NCI-H187 (cell line): Measurements from ENCODE around the gene LSM12.
A peak's percentile ranks its signal among the peaks of the same experiment; 100 is the strongest.
"Not testable (repeated sequence)": the region's sequence is repeated elsewhere in the genome, so short reads cannot be mapped to it uniquely, and the experiment has no call there.

Experiments used
- DNase-seq, 2 experiments: peaks; one replicate each; lab custom pipeline; 2025; lab: John Stamatoyannopoulos, UW

LSM12 gene

DNA sequence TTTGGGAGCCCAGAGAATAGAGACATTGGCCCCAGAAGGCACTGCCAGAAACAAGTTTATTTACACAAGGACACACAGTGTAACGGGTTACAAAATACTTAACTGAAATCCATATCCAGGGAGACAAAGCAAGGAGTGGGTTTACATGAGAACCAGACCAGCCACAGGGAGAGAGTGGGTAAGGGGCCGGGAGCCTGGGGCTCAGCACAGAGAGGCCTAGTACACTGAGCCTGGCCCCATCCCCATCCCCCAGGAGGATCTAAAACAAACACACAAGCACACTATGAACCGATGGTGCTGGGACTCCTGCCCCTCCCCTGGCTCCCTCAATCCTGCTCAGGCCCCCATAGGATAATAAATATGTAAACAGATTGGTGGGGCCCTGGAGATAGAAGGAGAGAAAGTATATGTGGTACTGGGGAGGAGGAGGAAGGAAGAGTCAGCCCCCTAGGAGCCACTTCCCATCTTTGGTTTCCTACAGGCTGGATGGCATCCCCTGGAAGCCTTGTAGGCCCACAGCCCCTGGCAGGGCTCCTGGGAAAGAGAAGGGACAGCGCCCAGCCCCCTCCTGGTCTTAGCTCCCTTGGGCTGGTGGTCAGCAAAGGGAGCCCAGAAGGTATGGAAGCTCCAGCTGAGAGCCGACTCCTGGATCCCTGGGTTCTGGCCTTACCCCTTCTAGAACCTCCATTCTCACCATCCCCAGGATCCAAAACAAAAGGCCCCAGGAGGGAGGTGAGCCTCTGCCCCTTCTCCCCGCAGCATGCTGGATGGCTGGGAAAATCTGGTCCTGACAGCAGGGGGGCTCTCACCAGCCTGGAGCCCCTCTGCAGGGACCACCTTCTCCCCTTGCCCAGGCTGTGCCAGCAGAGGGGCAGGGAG is 10.5 kb upstream of the LSM12 start:
- no peak for DNase-seq

DNA sequence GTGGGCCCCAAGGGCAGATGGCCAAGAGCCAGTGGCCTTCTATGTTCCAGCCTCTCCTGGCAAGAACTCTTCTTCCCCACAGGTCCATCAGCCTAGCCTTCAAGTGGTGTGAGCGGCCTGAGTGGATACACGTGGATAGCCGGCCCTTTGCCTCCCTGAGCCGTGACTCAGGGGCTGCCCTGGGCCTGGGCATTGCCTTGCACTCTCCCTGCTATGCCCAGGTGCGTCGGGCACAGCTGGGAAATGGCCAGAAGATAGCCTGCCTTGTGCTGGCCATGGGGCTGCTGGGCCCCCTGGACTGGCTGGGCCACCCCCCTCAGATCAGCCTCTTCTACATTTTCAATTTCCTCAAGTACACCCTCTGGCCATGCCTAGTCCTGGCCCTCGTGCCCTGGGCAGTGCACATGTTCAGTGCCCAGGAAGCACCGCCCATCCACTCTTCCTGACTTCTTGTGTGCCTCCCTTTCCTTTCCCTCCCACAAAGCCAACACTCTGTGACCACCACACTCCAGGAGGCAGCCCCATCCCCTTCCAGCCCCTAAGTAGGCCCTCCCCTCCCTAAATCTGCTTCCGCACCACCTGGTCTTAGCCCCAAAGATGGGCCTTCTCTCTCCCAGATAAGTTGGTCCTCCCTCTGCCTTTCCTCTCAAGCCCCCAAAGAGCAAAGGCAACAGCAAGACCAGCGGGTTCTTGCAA is 9.3 kb upstream of the LSM12 start:
- no peak for DNase-seq

DNA sequence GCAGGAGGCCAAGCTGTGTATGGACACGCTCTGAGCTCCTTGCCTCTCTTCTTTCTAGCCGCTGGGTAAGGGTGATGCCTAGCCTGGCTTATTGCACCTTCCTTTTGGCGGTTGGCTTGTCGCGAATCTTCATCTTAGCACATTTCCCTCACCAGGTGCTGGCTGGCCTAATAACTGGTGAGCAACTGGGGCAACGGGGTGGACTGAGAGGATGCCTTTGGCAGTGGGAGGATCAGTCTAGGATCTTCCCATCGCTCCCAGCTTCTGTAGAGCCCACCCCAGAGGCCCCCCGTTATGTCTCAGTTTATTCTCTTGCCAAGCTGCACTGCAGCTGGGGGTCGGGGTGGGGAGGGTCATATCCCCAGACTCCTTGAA is 8.4 kb upstream of the LSM12 start:
- DNase-seq = no peak

DNA sequence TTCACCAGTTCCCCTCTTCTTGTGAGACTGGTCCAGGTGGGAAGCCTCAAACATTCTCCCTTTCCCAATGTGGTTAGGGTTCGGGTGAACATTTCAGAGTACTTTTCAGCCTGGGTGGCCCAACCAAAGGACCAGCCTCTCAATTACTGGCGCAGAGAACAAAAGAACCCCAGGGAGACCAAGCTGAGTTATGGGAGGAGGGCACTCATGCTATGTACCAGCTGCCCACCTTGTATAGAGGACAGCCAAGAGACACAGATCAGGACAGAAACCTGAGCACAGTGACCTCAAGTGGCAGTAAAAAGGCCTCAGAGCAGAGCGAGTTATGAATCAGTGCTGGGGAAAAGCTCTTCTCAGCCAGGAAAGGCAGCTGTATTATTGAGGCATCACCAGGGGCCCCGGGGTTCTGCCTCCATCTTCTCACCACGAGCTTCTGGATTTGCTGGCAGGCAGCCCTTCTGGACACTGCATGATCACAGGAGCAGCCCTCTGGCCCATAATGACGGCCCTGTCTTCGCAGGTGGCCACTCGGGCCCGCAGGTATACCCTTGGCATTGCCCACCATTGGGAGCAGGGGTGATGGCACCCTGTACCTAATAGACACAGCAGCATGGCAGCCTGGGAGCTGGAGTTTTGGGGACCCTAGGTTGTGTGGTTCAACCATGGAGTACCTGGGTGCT is 7.9 kb upstream of the LSM12 start:
- DNase-seq = peak in 1 of 2 experiments; percentile 18

DNA sequence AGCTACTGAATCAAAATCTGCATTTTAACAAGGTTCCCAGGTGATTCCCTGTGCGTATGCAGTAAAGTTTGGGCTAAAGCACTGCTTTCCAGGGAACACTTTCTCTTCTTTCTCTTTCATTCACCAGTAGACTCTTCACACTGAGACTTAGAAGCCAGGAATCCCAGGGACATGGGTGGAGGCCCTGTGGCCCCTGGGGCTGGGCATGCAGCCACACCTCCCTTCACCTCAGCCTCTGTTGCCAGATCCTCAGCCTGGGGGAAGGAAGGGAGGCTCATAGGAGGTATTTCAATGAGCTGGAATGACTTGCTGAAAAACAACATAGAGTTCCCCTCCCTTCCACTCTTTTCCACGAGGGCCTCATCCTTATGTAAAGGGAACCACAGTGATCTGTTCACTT is 5.3 kb upstream of the LSM12 start:
- DNase-seq = no peak

DNA sequence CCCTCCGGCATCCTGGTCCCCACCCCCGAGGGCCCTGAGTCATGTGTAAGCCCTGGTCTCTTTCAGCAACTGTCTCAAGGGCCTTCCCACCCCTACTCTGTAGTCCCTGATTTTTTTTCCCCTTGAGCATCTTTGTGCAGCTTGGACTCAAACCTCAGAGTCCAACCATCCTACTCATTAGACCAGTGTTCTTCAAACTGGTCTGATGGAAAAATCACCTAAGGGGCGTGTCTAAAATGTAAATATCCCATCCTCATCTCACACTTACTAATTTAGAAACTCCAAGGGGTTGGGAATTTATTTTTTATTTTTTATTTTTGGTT is 4.7 kb upstream of the LSM12 start:
- no peak for DNase-seq

DNA sequence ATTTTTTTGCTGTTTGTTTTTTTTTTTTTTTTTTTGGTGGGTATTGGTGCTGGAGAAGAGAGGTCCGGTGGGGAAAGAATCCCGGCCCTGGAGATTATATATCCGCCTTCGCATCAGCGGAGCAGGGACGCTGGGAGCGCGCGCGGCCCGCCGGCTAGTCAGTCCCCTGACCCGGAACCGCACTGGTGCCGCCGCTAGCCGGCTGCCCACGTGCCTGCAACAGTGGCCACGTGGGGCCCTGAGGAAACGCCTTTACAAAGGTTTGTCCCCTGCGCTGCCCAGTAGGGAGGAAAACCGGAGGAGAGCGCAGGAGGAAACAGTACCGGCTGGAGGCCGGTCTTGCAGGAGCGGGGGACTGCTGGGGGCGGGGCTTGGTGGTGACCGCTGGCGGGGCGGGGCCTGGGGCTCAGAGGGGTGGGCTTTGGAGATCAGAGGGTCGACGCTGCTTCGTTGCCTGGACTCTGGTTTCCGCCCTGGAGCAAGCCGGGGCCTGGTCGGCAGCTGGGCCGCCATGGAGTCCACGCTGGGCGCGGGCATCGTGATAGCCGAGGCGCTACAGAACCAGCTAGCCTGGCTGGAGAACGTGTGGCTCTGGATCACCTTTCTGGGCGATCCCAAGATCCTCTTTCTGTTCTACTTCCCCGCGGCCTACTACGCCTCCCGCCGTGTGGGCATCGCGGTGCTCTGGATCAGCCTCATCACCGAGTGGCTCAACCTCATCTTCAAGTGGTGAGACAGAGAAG is 4.2 kb upstream of the LSM12 start, which contains the start of gene G6PC3:
Gene G6PC3, plus strand, starts transcription at position 281 of the 743 bp plus-strand sequence. Its CDS starts 231 bp downstream, at position 512.
- DNase-seq = peak; percentile 73 to 91

DNA sequence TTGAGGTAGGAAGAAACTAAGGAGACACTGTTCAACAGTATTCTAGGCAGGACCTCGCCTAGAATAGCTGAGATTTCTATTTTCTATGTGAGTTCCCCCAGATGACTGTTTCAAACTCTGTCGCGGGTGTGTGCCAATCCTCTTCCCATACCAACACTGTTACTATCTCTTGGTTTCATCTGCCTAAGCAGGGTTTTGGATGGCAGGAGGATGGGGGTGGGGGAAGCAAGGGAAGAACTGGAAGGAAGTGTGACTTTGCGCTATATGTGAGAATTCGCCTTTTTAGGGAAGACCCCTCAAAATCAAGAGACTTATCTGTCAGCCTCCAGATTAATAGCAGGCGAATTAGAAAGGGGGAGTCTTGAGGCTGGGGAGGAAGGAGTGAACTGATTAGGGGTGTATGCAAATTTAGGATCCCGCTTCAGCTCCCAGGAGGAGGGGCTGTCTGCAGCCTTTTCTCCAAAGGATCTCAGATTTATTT is 3.5 kb upstream of the LSM12 start:
- no peak for DNase-seq

DNA sequence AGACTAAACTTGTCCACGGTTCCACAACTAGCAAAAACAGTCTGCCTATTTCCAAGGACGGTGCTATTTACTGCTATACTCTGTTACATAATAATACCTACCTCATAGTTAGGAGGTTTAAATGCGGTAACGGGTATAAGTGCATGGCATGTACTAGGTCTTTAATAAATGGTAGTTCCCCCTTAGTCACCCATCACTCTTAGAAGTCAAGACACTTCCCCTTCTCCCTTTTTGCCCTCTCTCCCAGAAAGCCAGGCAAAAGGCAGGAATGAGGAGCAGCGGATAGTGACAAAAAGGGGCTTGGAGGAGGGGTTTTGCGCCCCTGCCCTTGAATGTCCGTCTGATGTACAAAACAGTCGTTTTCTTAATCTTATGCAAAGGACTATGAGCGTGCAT is 1.1 kb upstream of the LSM12 start:
- no peak for DNase-seq

DNA sequence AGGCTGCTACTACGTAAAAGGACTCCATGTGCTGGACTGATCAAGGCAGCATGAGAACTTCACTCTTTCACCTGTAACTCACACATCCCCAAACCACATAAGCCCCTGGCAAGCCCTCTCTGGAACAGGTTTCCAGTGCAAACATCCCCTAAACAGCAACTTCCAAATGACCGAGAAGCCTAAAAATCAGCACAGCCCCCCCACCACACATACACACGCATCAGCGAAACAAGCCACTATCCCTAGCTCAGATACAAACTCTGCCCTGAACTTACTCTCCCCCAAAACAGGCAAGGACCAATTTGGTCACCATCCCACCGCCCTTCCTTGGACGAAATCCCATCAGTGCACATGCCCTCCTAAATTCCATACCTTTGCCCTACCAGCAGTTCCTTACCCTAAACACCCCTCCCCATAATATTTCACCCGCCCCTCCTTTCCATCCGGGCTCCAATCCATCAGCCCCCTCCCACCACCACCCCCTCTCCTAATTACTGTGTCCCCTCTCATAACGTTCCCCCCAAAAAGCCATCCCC is 735 bp downstream of the LSM12 start:
- no peak for DNase-seq

DNA sequence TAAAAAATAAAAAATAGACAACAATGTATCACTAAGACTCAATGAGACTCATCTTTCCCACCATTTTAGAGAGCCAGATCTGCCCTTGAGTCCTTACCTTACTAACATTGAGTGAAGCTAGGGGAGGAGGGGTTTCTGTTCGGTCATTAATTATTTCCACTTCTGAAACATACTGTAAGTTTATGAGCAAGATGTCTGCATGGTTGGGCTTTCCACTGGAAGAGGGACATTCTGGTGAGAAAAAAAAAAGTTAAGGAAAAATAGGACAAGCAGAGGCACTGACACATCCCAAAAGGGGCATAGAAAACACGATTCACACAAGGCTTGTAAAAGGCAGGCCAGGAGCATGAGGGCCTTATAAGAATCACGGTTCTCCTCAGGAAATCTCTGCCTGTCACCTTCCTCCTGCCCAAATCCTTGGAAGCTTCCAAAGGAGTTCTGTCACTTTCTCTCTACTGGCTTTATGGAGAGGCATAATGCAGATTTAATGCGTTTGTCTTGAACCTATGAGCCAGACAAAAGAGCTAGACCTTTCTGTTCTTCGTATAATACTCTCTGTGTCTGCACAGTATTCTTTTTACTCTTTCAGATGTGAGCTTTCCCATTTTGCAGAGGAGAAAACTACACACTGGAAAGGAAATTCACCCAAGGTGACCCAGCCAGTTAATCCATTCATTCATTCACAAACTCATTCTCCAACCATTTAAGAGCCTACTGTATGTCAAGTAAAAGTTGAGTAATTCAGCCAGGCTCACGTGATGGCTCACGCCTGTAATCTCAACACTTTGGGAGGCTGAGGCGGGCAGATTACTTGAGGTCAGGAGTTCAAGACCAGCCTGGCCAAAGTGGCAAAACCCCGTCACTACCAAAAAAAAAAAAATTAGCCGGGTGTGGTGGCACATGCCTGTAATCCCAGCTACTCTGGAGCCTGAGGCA is 2.5 kb downstream of the LSM12 start:
- DNase-seq = no peak

DNA sequence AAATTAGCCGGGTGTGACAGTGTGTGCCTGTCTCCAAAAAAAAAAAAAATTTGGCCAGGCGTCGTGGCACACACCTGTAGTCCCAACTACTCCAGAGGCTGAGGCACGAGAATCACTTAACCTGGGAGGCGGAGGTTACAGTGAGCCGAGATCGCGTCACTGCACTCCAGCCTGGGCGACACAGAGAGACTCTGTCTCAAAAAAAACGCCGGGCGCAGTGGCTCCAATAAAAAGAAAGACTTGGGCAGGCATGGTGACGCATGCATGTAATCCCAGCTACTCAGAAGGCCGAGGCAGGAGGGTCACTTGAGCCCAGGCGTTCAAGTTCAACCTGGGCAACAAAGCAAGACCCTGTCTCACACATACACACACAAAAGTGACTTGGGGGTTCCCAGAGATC is 3.6 kb downstream of the LSM12 start:
- DNase-seq = no peak

DNA sequence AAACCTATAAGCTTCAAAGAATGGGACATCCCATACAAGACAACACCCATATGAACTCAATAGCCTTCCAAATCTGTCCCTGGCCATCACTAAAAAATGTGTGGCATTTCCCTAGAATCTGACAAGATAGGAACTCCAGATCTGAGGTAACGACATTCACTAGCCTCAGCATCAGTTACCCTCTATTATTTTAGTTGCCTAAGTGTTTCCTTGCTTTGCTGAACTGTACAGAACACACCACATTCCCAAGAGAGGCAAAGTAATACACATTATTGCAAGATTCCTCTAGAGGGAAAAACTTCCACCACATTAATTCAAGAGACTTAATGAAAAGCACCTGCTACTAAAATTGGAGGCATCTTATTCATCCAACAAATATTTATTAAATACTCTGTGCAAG is 5.0 kb downstream of the LSM12 start:
- DNase-seq = no peak

DNA sequence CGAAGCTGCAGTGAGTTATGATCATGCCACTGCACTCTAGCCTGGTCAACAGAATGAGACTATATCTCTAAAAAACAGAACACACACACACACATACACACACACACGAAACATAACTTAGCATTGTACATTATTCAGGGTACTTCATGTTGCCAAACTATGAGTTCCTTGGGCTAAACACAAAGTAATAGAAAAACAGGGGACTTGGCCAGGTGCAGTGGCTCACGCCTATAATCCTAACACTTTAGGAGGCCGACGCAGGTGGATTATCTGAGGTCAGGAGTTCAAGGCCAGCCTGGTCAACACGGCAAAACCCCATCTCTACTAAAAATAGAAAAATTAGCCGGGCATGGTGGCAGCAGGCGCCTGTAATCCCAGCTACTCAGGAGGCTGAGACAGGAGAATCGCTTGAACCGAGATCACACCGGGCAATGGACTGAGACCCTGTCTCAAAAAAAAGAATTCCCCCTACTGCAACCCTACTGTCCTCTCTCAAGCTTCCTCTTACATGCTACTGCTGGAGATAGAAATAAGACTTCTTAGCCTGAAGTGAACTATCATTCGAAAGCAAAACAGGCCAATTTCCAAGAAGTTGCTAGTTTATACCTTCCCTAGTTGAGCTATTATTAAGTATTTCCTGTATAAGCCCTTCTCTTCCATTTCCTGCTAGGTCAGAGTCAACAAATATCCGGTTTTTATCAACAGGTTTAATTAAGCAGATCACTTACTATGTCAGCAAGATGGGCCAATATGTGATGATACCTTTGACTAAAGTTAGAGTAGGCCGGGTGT is 7.2 kb downstream of the LSM12 start:
- DNase-seq = no peak

DNA sequence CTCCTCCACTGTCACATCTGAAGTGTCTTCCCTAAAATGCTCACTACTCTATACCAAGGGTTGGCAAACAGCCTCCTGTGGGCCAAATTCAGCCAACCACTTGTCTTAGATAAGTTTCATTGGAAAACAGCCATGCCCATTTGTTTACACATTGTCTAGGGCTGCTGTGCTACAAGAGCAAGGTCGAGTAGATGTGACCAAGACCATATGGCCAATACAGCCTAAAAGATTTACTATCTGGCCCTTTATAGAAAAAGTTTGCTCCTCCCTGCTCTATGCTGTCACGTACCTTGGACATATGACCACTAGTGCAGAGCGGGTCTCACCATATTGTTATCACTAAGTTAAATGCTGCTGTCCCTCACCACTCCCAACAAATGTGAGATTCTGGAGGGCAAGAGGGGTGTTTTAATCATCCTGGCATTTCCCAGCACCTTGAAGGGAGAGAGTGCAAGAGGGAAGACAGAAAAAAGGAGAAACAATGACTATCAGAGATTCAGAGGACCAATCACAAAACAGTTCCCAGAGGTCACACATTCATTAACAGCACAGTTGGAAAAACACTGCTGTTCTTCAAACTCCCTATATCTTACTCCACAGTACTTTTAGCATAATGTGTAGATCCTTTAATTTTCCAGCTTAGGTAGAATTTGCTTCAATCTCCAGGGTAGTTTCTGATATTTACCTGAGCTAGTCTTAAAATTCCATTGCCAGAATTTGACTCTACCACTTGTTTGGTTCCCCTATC is 13.2 kb downstream of the LSM12 start:
- DNase-seq = no peak

DNA sequence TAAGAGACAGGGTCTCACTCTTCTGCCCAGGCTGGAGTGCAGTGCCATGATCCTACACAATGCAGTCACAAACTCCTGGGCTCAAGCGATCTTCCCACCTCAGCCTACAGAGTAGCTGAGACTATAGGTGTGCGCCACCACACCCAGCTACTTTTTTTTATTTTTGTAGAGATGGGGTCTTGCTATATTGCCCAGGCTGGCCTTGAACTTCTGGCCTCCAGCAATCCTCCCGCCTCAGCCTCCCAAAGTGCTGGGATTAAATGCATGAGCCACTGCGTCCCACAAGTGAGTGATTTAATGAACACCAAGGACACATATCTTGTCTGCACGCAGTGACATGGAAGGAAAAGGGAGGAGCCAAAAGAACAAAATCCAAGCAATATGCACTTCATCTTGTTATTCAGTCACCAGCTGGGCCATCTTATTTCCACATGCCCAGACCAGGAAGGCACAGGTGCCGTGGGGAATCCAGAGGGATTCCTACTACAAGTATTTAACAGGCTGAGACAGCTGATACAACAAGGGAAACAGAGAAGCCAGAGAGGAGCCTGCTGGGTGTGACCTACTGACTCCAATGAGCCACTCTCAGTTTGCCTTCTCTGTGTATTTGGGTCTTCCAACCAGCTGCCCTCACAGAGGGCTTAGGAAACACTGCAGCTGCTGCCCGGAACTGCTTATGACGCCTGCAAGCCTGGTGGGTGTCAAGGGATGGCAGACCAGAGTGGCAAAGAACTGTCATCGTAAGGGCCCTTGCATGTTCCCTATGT is 17.0 kb downstream of the LSM12 start:
- DNase-seq = no peak

DNA sequence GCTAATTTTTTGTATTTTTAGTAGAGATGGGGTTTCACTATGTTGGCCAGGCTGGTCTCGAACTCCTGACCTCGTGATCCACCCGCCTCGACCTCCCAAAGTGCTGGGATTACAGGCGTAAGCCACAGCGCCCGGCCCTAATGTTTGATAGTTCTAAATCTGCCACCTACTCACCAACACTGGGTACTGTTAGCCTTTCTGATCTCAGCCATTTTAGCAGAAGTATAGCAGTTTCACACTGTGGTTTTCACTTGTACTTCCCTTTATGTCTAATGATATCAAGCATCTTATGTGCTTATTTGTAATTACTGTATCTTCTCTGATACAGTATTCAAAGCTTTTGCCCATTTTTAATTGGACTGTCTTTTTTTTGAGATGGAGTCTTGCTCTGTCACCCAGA is 19.6 kb downstream of the LSM12 start:
- DNase-seq = not testable (repeated sequence)

DNA sequence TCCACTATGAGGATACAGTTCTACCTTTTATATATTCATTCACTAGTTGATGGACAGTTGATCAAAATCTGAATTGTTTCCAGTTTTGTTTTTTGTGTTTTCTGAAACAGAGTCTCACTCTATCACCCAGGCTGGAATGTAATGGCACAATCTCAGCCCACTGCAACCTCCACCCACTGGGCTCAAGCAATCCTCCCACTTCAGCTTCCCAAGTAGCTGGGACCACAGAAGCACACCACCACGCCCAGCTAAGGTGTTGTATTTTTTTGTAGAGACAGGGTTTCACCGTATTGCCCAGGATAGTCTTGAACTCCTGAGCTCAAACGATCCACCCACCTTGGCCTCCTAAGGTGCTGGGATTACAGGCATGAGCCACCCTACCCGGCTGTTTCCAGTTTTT is 21.0 kb downstream of the LSM12 start:
- DNase-seq = no peak
